GM18507 (cell line): ENCODE measurements around the gene MIPOL1.
"Not testable (repeated sequence)": the region's sequence is repeated elsewhere in the genome, so short reads cannot be mapped to it uniquely, and the experiment has no call there.

Source experiments
- DNase-seq: peaks from one replicate; pipeline ENCODE4 v3.0.0; 2011; ENCODE audit warnings: low read depth; ENCODE audit not compliant: insufficient read length; ENCODE audit errors: extremely low spot score
- FAIRE-seq: peaks from 2 replicates; lab custom pipeline; 2011; peaks lifted over from hg19 to GRCh38; lab: Jason Lieb, UNC

Gene MIPOL1

DNA sequence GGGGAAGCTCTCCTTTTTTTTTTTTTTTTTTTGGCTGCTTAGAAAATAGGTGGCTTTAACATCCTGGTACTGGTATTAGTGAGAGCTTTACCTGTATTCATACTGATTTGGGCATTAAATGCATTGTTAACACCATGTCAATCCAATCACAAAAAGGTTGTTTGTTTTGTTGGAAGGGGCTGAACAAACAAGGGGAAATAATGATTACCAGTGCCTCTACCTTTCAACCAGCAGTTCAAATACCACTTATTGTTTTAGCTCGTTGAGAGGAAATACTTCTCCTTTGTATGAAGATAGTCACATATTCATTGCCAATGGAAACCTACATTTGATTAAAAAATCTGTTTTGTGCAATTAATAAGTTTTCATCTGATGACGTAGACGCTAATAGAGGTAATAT is 72.9 kb downstream of the MIPOL1 start:
- FAIRE-seq = no peak
- no peak for DNase-seq

DNA sequence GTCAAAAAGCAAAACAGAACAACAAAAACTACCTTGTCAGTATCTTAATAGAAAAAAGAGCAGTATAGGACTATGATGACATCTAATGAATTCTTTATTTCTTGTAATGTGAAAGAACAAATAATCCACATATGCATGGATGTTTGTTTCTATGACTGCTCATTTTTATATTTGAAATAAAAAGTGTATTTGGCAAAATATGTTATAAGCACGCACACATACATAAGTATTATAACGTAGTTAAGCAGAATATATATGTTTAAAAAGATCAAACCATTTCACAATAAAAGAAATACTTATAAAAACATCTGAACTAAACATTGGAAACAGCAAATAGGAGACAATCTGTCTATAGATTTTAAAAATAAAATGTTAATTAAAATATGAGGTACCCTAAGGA is 74.8 kb downstream of the MIPOL1 start:
- DNase-seq (no peak), FAIRE-seq (no peak)

DNA sequence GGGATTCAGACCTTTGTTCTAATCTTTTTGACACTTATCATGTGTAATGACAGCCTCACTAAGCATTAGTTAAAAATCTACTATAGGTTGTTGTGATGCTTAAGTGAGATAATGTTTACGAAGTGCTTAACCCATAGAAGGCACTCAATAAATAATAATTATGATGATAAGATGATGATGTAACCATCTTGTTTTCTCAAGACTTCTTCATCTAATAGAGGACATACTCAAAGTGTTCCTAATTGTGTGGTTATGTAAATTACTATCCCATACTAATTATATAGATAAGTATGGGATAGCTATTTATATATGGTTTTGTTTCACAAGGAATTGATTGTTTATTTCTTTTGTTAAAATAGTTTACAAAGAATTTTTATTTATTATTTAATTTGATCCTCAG is 76.9 kb downstream of the MIPOL1 start:
- no peak for FAIRE-seq
- DNase-seq = no peak

GRCh38 chr14:37275963-37276362 is 78.2 kb downstream of the MIPOL1 start:
- FAIRE-seq (no peak), DNase-seq (no peak)

GRCh38 chr14:37278636-37279538 is 81.2 kb downstream of the MIPOL1 start:
- FAIRE-seq = no peak

GRCh38 chr14:37279818-37280217 is 82.1 kb downstream of the MIPOL1 start:
- FAIRE-seq (no peak), DNase-seq (no peak)

More at GRCh38 chr14:37278636-37279538, 81.2 kb downstream of the MIPOL1 start:
- DNase-seq = no peak

DNA sequence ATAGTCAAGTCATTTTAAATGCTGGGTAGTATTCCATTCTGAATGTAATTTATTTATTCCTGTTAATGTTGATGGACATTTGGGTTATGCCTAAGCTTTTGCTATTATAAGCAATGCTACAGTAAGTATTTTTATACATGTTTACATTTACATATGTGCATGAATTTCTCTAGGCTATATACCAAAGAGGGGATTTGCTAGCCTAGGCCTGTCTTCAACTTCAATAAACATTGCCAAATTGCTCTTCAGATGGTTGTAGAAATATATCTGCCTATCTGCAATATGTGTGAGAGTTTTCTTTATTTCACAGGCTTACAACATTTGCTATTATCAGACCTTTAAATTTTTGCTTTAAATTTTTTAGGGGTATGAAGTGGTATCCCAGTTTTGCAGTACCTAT is 87.0 kb downstream of the MIPOL1 start:
- no peak for FAIRE-seq
- no peak for DNase-seq

- DNase-seq (no peak), FAIRE-seq (no peak)
These were observed 87.5 kb downstream of the MIPOL1 start for GRCh38 chr14:37285220-37285619.

DNA sequence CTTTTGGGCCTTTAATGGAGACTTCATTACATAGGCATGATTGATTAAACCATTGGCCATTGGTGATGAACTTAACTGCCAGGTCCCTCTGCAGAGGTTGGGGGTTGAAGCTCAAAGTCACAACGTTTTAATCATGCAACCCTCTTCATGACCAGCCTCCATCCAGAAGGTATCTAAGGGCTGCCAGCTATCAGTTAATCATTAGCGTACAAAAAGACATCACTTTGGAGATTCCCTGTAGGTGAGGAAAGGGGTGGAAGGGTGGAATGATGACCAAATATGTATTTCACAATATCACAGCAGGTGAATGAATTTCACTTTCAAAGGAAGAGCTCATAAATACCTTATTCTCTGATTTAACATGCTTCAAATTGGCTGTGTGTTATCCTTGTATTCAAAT is 92.0 kb downstream of the MIPOL1 start:
- FAIRE-seq = no peak
- no peak for DNase-seq

GRCh38 chr14:37295262-37295661 is 97.5 kb downstream of the MIPOL1 start:
- FAIRE-seq, DNase-seq: not testable (repeated sequence)

- FAIRE-seq (no peak), DNase-seq (no peak)
These were observed 113.5 kb downstream of the MIPOL1 start for GRCh38 chr14:37311252-37311651.

DNA sequence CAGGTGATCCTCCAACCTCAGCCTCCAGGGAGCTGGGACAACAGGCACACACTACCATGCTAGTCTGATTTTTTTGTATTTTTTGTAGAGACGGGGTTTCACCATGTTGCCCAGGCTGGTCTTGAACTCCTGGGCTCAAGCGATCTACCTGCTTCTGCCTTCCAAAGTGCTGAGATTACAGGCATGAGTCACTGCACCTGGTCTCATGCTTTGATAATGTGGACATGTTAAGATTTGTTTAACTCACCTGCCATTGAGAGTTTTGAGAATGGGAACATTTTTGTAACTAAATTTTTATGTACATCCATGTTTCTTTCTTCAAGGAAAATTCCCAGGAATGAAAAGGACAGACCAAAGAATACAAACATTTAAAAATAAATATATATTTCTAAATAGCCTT is 121.2 kb downstream of the MIPOL1 start:
- no peak for DNase-seq
- no peak for FAIRE-seq

DNA sequence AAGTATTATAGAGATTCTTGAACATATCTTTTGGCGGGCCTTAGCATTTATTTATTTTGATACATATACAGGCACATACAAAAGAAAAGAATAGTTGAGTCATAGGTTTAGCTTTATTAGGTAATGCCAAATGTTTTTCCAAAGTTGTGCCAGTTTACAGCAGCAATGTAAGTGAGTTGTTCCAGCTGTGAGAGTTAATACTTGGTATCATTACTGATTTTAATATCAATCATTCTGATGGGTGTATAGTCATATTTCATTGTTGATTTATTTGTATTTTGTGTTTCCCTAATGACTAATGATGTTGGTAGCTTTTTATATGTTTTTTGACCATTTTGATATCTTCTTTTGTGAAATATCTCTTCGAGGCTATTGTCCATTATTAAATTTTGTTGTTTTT is 122.4 kb downstream of the MIPOL1 start:
- FAIRE-seq = no peak
- no peak for DNase-seq

- FAIRE-seq (no peak), DNase-seq (no peak)
These were observed 127.6 kb downstream of the MIPOL1 start for GRCh38 chr14:37325332-37325731.

- DNase-seq (no peak), FAIRE-seq (no peak)
These were observed 128.7 kb downstream of the MIPOL1 start for GRCh38 chr14:37326434-37326833.

DNA sequence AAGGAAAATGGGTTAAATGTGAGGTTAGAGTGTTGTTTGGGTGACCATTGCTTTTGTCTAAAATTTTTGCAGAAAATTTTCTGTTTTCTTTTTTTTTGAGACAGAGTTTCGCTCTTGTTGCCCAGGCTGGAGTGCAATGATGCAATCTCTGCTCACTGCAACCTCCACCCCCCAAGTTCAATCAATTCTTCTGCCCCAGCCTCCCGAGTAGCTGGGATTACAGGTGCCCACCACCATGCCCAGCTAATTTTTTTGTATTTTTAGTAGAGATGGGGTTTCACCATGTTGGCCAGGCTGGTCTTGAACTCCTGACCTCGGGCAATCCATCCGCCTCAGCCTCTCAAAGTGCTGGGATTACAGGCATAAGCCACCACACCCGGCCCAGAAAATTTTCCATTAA is 130.2 kb downstream of the MIPOL1 start:
- not testable (repeated sequence) for DNase-seq, FAIRE-seq

DNA sequence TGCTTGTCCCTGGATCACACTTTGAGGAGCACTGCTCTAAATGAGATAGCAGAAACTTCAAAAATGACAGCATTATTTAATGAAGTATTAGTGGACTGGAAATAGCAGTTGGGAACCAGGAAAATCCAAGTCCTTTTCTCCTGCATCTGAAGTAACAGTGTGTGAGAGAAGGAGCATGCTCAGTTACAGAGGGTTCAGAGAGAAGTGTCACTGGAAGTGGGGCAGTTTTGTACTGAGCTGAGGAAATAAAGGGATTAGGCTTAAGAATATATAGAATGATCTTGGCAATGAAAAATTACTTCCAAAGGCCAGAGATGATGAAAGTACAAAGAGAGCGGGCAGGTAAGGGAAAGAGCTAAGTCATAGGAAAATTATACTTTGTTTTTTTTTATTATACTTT is 130.9 kb downstream of the MIPOL1 start:
- DNase-seq (no peak), FAIRE-seq (no peak)

DNA sequence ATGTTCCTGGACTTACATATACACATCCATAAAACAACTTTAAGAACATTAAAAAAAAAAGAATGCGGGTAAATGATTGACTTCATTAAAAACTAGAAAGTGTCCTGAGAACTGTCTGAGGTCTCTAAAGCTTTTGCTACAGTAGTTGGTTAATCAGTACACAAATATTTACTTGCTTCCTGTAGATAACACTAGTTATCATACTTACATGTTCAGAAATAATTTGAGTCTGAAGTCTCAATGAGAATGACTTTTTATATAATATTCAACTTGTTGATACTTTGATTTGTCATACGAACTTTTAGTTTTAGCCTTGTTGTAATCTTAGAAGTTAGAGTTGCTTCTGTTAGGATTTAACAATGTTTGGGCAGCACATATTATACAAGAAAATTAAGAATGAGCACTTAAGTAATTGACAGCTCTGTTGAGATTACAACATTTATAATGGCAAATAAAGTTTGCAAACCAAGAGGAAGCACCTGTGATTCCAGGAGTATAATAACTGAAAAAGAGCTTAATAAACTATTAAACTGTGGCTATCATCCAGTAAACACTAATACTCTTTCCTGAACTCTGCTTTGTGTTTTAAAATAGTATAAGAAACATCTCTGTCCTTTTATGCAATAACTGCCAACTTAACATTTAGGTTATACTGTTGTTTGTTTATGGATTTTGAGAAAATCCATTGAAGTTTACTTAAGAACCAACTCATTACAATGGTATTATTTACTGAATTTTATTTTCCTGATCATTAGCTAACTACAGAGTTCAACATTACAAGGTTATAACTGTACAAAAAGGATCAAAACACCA is 131.7 kb downstream of the MIPOL1 start:
- FAIRE-seq = no peak
- no peak for DNase-seq

GRCh38 chr14:37330910-37331309 is 133.2 kb downstream of the MIPOL1 start:
- DNase-seq (no peak), FAIRE-seq (no peak)

DNA sequence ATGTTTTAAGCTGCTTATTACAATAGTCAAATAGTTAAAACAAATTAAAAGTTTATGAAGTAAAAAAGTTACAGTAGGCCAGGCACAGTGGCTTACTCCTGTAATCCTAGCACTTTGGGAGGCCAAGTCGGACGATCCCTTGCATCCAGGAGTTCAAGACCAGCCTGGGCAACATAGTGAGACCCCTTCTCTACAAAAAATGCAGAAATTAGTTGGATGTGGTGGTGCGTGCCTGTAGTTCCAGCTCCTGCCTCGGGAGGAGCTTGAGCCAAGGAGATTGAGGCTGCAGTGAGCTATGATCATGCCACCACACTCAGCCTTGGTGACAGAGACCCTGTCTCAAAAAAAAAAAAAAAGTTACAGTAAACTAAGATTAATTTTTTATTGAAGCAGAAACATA is 142.6 kb downstream of the MIPOL1 start:
- DNase-seq = no peak
- no peak for FAIRE-seq
